ELF-1 (cell line): ENCODE data around the gene MPC1.

Experiments used
- DNase-seq: peaks from one replicate; pipeline ENCODE4 v3.0.0-alpha.2; 2016; ENCODE audit warnings: low read depth, low spot score

MPC1 gene

DNA sequence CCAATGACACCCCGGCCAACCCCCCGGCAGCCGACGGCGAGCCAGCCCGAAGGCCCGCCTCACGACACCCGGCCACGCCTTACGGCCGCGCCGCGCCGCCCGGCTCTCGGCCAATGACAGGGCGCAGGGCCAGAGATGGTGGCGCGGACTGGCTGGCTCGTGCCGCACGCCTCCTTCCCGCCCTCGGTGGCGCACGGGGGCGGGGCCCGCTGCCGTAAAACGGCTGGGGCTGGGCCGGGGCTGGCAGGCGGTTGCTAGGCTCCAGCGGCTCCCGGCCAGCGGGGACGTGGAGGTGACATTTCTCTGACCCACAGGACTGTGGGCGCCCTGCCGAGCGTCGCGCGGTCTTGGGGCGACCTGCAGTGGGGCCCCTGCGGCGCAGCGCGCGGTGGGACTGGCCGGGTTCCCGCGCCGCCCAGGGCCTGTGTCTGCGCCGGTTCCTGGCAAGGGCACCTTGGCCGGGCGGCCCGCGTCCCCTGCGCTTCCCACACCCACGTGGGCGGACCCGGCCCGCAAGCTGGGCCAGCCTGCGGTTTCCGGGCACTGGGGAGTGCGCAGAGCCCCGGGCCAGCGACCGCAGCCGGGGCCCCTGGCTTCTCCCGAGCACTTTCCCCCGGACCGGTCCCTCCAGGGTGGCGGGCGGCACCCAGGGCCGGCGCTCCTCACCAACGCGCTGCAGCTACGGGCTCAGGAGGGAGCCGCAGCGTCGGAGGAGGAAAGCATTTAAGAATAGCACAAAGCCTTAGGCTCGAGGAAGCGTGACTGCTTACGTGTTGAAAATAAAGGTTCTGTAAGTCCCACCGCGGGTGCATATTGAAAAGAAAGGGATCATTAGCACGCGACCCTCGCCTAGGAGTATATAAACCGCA is at the start of gene MPC1:
TSS of gene MPC1 (minus strand) at position 8 of the 869 bp plus-strand sequence. CDS start 64 bp downstream, outside the sequence.
- DNase-seq: peak; percentile 98

DNA sequence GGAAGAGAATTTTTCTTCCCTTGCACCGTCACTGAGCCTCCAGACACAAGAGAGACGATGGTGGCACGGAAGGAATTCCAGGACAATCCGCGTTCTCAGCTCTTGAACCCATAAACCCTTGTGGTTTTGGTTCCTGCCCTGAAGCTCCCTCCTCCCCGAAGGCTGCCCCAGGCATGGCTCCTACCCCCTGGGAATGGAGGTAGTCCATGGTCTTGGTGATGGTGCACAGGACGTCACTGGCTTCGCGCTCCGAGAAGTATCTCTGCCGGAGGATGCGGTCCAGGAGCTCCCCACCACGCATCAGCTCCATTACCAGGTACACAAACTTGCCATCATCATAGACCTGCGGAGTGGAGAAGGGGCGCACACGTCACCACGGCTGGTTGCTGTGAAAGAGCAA is 47.5 kb upstream of the MPC1 start:
- DNase-seq: no peak

DNA sequence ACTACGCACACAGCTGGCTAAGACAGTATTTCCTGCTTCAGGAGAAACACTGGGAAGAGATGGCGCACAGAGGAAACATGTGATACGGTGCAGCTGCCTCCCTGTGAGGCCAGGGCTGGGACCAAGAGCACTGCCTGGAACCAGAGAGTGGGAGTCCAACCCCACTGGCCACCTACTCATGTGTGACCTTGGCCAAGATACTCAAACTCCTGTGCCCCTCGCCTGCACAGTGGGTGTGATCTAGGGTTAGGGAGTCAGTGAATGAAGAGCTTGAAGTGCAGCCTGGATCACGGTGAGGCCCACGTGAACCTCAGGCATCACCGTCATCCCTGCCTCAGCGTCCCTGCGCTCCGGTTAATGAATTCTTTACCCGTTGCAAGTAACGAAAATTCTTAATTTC is 41.7 kb upstream of the MPC1 start:
- no peak for DNase-seq

DNA sequence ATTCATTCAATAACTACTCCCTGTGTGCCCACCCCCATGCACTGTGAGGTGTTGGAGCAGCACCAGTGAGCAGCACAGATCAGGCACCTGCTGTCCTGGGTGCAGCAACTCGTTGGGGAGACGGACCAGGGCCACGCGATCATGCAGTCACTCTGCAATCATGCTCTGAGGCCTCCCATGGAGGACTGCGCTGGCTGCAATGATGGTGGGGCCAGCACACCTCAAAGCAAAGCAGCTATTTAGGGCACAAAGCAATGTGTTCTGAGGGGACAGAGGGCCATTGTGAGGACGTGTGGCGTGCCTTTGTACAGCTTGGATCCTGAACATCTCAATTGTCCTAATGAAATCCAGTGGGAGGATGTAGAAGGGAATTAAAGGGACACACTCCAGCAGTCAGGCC is 41.0 kb upstream of the MPC1 start:
- no peak for DNase-seq

DNA sequence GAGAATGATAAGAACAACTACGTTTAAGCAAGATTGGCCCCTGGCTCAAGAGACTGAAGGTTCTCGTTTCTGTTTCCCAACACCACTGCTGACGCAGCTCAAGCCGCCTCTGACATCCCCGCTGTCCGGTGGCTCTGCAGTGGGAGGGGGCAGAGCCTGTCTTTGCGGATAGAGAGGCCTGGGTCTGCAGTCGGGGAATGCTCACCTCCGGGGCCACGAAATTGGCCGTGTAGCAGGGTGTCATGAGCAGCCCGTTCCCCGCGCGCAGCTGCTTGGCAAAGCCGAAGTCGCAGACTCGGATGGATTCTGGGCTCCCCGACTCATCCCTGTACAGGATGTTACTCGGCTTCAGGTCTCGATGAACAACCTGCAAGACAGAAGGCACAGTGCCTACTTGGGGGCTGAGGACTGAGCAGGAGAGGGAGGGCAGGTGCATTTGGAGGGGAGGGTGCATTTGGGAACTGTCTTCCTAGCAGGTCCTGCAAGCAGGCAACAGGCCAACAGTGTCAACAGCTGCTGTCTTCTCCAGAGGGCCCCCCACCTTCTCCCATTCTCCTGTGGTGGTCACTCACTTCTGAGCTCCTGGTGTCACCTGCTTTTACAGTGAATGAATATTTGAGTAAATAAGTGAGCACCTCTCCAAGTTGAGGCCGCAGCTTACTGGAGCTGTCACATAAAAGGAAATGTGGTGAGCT is 40.5 kb upstream of the MPC1 start:
- DNase-seq: no peak

DNA sequence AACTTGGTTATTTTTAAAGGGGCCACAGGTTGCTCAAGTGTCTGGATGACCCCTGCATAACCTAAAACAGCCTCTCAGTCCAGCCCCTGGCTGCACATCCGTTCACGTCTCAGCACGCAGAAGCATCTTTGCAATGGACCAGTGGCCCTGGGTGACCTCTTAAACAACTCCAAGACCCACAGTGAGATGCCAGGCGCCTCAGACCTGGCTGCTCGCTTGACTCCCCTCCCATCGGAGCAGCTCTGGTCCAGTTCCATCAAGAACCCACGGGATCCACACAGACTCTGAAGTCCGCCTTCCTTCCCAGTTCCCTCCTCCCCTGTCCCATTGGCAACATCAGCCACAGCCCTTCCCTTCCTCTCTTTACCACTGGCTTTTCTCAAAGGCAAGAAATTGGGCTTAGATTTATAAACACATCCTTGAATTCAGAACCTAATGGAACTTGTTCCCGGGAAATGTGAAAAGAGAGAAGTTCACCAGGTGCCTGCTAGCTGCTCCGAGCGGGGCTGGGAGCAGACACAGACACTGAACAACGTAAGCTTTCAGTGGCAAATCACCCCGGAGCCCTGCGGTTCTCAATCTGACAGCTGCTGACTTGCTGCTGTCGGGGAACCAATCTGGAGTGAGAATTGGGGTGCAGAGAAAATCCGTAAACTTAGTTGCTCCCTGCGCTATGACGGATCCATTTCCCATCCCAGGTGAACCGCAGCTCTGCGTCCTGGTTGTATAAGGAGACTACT is 39.6 kb upstream of the MPC1 start:
- no peak for DNase-seq

DNA sequence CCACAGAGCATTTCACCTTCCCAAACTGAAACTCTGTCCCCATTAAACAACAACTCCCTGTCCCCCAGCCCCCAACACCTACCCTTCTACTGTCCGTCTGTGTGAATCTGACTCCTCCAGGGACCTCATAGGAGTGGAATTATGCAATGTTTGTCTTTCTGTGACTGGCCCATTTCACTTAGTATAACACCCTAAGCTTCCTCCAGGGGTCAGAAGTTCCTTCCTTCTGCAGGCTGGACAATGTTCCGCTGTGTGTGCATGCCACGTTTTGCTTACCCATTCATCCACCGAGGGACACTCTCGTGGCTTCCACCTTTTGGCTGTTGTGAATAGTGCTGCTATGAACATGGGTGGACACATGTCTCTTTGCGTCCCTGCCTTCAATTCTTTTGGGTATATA is 37.6 kb upstream of the MPC1 start:
- DNase-seq: no peak

DNA sequence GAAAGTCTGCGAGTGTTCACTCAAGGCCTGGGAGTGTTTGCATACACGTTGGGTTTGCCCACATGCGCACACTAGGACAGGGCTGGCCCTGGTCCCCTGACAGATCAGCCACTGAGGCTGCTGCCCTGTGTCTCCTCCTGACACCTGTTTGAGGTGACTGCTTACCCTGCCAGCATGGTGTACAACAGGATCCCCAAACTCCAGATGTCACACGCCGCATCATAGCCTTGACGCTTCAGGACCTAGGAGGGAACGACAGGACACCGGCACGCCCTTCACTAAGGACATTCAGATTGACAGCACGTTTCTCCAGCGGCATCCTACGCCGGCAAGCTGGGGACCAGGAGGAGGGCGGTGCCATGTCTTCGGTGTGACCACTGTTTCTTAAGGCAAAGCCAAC is 37.0 kb upstream of the MPC1 start:
- DNase-seq: no peak

DNA sequence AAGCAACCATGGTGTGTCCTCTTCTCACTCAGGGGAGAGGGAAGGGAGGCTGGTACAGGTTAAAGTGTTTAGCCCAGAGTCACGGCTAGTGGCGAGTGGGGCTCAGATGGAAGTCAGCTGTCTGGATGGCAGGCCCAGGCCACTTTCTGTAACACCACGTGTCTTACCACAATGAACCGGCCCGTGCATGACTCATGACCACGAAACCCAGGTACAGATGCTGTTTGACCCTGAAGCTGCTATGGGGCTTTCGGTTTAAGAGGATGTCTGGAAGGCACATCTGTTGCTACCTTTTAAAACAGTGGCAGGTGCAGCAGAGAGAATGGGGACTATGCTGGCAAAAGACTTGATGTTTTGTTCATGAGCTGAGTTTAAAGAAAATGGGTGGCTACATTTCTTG is 36.5 kb upstream of the MPC1 start:
- DNase-seq: no peak

DNA sequence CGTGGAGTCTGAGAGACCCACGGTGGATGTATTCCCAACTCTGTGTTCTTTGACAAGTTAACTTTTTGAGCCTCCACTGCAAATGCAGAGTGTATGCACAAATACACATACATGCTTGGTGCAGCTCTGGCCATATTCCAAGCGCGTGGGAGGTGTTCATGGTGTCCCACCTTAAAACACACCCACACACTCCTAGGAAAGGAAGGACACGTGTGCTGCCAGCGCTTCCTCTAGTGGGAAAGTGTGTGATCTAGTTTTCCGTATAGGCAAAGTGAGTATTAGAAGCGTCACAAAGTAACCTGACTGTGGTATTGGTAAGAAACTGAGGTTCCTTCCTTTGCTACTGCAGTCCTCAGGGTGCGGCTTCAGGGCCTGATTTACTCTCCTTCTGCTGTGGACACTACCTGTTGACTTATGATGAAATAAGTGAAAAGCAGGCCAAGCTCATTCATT is 36.0 kb upstream of the MPC1 start:
- no peak for DNase-seq

DNA sequence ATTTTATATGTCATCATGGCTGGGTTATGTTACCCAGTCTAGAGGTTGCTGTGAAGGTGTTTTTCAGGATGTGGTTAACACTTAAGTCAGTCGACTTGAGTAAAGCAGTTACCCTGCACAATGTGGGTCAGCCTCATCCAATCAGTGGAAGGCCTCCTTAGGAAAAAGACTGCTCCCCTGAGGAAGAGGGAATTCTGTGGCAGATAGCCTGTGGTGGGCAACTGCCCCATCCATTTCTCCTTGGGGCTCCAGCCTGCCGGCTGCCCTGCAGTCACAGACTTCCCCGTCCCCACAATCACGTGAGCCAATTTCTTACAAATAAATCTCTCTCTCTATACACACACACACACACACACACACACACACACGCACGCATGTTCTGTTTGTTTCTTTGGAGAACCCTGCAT is 34.5 kb upstream of the MPC1 start:
- no peak for DNase-seq

DNA sequence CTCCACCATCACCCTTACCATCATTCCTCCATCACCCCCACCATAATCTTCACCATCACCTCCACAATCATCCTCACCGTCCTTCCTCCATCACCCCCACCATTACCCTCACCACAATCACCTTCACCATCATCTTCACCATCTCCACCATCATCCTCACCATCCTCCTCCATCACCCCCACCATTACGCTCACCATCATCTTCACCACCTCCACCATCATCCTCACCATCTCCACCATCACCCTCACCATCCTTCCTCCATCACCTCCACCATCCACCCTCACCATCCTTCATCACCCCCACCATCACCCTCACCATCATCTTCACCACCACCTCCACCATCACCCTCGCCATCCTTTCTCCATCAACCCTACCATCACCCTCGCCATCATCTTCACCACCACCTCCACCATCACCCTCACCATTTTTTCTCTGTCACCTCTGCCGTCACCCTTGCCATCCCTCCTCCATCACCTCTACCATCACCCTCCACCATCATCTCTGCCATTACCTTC is 33.1 kb upstream of the MPC1 start:
- DNase-seq: no peak

DNA sequence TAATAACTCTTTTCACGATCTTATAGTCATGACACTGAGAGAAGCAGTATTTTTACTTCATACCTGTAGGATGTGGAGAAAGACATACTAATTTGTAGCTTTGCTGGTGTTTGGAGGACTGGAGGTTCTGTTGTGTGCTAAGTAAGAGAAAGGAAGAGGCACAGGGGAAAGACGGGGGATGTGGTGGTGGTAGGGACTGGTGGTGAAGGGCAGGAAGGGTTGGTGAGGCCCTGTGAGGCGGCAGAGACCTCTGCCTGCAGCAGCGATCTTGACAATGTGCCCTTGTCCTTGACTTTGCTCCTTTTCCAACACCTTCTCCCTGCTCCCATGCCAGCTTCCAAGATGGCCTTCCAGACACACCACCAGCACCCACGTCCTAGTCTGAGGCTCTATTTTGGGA is 32.6 kb upstream of the MPC1 start:
- no peak for DNase-seq

DNA sequence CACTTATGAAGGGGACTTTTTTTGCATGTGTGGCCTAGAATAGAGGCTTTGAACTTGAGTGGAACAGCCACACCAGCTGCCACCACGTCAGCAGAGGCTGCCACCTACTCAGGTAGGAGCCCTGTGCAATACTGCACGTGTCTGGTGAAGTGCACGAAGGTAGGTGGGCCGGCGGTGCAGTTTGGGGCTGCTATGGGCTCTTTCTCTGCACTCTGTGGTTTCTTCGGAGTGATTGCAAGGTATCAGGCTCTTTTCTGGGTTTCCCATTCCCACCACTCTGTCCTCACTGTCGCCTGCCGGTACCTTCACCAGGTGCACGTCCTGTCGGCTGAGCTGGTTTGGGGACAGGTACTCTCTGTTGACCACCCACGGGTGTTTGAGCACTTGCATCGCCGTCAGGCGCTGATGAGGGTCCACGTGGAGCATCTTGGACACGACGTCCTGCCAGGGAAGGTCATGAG is 30.8 kb upstream of the MPC1 start:
- no peak for DNase-seq

DNA sequence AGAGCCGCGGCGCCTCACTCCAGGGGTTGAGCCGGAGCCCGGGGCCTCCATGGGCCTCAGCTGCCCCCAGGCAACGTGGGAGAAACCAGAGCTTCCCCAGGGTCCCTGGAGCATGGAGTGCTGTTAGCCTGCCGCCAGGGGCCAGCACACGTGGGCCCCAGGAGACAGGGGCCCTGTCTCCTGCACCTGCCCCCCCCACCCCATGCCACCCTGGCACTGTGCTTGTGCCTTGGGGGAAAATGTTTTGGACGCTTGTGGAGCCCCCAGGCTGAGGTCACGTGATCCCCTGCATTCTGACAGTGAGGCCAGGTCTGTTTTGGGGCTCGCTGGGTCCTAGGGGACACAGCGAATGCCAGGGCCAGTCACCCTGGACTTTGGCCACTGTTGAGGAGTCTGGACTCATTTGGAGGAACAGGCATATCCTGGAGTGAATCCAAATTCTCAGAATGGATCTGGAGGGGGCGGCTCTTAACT is 30.2 kb upstream of the MPC1 start:
- DNase-seq: no peak

DNA sequence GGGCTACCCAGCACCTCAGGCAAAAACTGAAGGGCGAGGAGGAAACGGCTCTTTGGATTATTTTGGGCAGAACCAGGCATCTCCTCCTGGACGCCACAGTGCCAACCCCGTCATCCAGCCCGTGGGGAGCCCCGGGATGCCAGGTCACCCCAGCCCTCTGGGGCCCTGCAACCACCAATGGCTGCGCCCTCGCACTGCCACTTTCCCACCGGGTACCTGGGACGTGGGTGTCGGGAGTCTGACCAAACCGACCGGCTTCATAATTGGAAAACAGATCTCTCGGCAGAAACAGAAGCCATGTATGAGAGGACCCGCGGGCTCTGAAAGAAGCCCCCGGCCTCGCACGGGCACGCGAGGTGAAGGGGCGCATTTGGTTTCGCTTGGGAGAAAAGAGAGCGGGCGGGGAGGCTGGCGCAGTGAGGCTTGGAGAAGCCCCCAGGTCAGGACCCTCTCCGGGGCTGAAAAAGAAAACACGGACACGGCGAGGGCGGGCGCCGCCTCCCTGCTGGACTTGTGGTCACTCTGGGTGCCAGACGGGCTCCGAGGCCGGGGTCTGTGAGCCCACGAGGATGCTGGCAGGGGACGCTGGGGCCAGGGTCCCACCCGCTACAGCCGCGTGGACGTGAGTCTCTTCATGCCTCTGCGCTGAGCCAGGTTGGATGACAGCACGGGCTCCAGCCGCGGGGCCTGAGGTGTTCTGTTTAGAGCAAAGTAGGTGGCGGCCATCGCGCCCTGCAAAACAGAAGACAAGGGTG is 29.6 kb upstream of the MPC1 start:
- no peak for DNase-seq

DNA sequence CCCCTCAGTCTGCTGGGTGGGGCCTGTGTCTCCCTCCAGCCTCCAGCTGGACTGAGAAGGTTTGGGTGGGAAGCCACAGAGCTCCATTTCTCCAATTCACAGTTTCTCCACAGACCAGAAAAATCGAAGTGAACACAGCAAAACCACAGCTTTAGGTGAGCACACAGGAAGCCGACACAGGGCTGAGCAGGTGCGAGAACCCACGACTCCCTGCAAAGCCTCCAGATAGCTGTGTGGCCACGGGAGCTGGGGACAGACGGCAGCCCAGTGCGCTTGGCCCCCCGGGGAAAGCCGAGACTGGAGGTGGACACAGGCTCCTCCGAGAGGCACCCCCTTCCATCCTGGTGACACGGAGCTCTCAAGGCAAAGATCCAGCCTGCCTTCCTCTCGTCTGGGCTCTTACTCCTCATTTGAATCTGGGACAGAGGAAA is 29.0 kb upstream of the MPC1 start:
- no peak for DNase-seq

DNA sequence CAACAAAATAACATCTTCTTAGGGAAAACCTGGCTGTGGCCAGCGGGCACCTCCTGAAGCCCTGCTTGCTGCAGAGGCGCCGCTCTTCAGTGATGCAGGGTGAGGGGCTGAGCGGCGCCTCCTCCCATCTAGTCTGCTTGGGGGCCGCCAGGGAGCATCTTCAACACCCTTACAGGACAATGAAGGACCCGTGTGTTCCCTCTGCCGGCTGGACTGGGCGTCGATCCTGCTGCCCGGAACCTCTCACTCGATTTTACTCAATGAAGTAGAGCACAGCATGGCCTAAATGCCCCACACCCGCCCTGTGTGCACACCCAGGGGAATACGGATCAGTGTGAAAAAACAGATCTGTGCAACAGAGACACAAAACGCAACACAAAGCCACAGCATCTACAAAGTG is 28.5 kb upstream of the MPC1 start:
- DNase-seq: no peak

DNA sequence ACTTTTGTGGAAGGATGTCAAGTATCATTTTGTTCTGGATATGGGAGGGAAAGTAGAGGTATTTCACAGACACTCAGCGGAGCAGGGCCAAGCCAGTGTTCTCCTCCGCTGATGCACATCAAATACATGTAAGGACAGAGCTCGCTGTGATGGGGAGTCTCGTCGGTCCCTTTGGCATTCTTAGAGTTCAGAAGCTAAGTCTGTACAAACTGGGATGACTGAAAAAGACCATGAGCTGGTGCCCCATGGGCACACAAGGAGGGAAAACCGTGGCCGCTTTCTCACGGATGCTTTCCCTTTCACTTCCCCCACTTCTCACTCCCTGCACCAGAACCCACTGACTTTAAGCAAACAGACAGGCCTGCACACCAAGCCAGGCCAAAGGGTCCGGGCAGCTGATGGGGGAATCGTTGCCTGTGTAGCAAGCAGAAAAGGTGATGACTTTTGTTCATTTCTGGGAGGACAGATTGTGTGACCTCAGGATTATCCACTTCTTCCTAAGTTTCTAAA is 27.7 kb upstream of the MPC1 start:
- DNase-seq: no peak

DNA sequence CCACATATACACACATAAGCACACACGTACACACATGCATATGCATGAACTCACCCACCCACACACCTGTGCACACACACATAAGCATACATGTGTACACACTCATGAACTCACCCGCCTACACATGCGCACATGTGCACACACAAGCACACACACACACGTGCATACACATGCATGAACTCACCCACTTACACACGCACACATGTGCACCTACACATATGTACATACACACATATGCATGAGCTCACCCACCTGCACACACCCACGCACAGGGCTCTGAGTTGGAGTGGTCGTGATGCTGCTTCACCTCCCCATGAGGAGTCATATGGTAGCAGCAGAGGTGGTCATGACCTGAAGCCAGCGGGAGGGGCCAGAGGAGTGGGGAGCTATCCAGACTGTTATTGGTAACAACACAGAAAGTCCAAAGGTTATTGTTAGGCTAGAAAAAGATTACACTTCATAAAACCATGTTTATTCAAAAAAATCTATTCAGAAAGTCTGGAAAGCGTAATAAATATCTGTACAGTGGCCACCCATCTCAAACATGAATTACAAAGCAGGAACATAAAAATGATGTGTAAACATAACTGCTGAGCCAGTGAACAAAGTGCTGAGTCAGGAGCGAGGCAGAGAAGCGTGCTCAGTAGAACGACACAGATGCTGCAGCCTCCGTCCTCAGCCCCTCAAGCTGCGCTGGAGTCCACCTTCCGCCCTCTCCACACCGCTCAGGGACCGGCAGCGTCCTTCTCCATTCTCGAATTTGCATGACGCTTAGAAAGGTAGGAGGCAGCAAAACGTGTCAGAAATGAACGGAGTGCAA is 26.4 kb upstream of the MPC1 start:
- no peak for DNase-seq
